Lower leg skin (tissue), 4 donors: Measurements from ENCODE around the gene LHFPL3. TPM values are rescaled to one million over a fixed set of nuclear protein-coding genes. Genes with fewer than 3 reads are reported as not detected.

Source experiments
- DNase-seq, 2 donors: peaks; one replicate each; pipeline ENCODE4 v3.0.0-alpha.2; 2019; ENCODE audit warnings: low spot score in 2 of 2
- H3K4me3 ChIP-seq: fragments of 200-600 bp; sonication (generic); 2 replicates; pipeline ENCODE4 v1.5.1; 2017; ENCODE audit warnings: mild to moderate bottlenecking, low read depth; ENCODE audit not compliant: poor library complexity, severe bottlenecking
- POLR2A ChIP-seq, 2 donors: fragments of 450-650 bp; IDR thresholded peaks; one replicate each; pipeline ENCODE4 v1.6.1; 2016 to 2017; ENCODE audit warnings: antibody characterized with exemption in 2 of 2, mild to moderate bottlenecking in 1 of 2, moderate library complexity in 1 of 2
- WGBS, 2 donors: methylation state at CpG; one replicate each; pipeline ENCODE4 v1.1.5; 2018; 5-methylcytosine and 5-hydroxymethylcytosine counted together
- intact Hi-C: fragments of 100-400 bp; cut with DNase I; formaldehyde crosslinking; loops from one replicate; pipeline ENCODE4 v1.15.0; 2023; ENCODE audit warnings: low total_unique reads
- total RNA-seq, 4 donors: library from RNA; depleted of rRNA; stranded (reverse); fragments of >200 nt; gene quantifications; one replicate each; pipeline ENCODE4 v1.1.0, GENCODE V29; 2016
- TF ChIP-seq, protein P1 (sequence below), 3 donors: fragments of 450-650 bp; IDR thresholded peaks; one replicate each; pipeline ENCODE4 v1.5.1; 2016; ENCODE audit warnings: antibody characterized with exemption in 3 of 3, mild to moderate bottlenecking in 3 of 3, moderate library complexity in 2 of 3

The LHFPL3 gene
- total RNA-seq, 4 donors from 2014 or later, result 0.16 to 2.4 TPM; not detected in 2

DNA sequence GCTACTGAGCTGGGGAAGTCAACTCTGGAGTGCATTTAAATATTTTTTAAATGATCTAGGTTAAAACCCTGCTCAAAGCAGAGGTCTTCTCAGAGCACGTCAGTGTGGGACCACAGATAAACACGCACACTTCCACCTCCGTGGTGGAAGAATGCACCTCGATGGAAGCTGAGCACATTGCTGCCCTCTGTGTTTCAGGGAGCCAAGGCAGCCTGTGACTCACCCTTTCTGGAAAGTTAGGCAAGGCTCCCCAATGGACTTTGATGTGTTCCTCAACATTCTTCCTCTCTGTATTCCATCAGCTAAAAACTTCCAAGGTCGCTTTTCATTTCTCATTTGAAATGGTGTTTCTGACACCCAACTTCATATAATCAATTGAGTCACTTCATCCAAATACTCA is 514.8 kb downstream of the LHFPL3 start:
- 63 to 81% methylated on average over 5 of the region's 5 CpGs for WGBS, 2 donors
- DNase-seq, result no peak
- no peak for TF ChIP-seq POLR2A (IDR thresholded peaks at IDR 0.05)
- TF ChIP-seq, protein P1, sequence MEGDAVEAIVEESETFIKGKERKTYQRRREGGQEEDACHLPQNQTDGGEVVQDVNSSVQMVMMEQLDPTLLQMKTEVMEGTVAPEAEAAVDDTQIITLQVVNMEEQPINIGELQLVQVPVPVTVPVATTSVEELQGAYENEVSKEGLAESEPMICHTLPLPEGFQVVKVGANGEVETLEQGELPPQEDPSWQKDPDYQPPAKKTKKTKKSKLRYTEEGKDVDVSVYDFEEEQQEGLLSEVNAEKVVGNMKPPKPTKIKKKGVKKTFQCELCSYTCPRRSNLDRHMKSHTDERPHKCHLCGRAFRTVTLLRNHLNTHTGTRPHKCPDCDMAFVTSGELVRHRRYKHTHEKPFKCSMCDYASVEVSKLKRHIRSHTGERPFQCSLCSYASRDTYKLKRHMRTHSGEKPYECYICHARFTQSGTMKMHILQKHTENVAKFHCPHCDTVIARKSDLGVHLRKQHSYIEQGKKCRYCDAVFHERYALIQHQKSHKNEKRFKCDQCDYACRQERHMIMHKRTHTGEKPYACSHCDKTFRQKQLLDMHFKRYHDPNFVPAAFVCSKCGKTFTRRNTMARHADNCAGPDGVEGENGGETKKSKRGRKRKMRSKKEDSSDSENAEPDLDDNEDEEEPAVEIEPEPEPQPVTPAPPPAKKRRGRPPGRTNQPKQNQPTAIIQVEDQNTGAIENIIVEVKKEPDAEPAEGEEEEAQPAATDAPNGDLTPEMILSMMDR (IDR thresholded peaks at IDR 0.05), result no peak
- intact Hi-C loops, result no loop called here
- H3K4me3 ChIP-seq, result no peak overlapping the region

- intact Hi-C loops, result no loop called here
- WGBS, 2 donors, result 76 to 80% methylated on average over 5 of the region's 5 CpGs
Observed at GRCh38 chr7:104845557-104845956, 517.2 kb downstream of the LHFPL3 start.

GRCh38 chr7:104846731-104847130 is 518.3 kb downstream of the LHFPL3 start:
- intact Hi-C loops, result no loop called here
- no peak for DNase-seq
- TF ChIP-seq, protein P1 (IDR thresholded peaks at IDR 0.05), result no peak
- no peak for TF ChIP-seq POLR2A (IDR thresholded peaks at IDR 0.05)
- WGBS, 2 donors, result 70 to 84% methylated on average over 1 of the region's 1 CpG
- no peak overlapping the region for H3K4me3 ChIP-seq

More at GRCh38 chr7:104845557-104845956, 517.2 kb downstream of the LHFPL3 start:
- H3K4me3 ChIP-seq, result no peak overlapping the region
- DNase-seq, result no peak
- TF ChIP-seq POLR2A (IDR thresholded peaks at IDR 0.05), result no peak
- TF ChIP-seq, protein P1 (IDR thresholded peaks at IDR 0.05), result no peak

DNA sequence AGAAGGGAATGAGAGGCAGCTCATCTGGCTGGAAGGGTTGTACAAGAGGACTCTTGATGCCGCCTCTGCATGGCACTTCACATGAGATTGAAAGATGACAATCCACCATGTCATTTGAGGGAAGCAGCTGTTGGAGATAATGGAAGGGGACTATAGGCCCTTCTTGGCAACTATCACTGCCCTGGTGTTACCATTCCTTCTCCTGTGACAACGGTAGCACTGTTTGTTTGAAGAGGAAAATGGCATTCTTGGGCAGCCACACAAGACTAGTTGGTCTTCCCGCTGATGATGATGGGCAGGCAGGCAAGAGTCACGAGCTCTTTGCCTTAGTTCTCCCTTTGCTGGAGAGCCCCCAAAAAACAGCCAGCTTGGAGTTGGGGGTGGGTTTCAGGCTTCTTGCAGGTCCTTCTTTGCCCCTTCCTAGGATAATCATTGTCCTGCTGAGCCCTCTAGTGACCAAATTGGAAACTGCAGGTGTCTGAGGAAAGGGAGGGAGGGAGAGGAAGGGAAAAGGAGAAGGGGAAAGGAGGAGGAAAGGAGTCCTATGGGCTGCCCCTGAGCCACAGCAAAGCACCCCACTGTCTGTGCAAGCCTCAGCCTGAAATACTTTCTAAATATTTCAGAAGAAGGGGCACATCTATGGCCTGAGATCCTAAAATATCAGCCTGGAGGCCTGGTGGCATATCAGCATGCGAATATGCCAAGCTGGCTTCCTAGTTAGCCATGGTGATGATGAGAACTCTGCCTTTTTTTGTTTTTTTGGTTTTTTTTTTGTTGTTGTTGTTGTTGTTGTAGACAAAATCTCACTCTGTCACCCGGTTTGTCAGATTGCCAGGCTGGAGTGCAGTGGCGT is 520.0 kb downstream of the LHFPL3 start:
- peak in 1 of 2 donors; percentile 44 for DNase-seq
- intact Hi-C loops, result no loop called here
- H3K4me3 ChIP-seq, result no peak overlapping the region
- TF ChIP-seq POLR2A (IDR thresholded peaks at IDR 0.05), result no peak
- TF ChIP-seq, protein P1 (IDR thresholded peaks at IDR 0.05), result no peak
- WGBS, 2 donors, result 56% methylated on average over 7 of the region's 7 CpGs

GRCh38 chr7:104850374-104850773 is 522.0 kb downstream of the LHFPL3 start:
- DNase-seq, result no peak
- no peak overlapping the region for H3K4me3 ChIP-seq
- TF ChIP-seq POLR2A (IDR thresholded peaks at IDR 0.05), result no peak
- TF ChIP-seq, protein P1 (IDR thresholded peaks at IDR 0.05), result no peak
- 82 to 100% methylated on average over 1 of the region's 1 CpG for WGBS, 2 donors
- intact Hi-C loops, result no loop called here
